ENCODE data around the gene TAOK2.
A peak's percentile ranks its signal among the peaks of the same experiment; 100 is the strongest.

Gene TAOK2

DNA sequence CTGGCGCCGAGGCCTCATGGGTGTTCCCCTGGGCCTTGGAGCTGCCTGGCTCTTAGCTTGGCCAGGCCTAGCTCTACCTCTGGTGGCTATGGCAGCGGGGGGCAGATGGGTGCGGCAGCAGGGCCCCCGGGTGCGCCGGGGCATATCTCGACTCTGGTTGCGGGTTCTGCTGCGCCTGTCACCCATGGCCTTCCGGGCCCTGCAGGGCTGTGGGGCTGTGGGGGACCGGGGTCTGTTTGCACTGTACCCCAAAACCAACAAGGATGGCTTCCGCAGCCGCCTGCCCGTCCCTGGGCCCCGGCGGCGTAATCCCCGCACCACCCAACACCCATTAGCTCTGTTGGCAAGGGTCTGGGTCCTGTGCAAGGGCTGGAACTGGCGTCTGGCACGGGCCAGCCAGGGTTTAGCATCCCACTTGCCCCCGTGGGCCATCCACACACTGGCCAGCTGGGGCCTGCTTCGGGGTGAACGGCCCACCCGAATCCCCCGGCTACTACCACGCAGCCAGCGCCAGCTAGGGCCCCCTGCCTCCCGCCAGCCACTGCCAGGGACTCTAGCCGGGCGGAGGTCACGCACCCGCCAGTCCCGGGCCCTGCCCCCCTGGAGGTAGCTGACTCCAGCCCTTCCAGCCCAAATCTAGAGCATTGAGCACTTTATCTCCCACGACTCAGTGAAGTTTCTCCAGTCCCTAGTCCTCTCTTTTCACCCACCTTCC lies 13.9 kb downstream of the TAOK2 start:
- DNase-seq (ENCODE audit: low spot score), result no peak

GRCh38 chr16:29988346-29989075 lies 14.8 kb downstream of the TAOK2 start:
- no peak for DNase-seq (ENCODE audit: low spot score)

GRCh38 chr16:29989111-29989858 lies 15.6 kb downstream of the TAOK2 start:
- DNase-seq (ENCODE audit: low spot score), result no peak

- DNase-seq (ENCODE audit: low spot score), result no peak
Measured at GRCh38 chr16:29990034-29990433, 16.4 kb downstream of the TAOK2 start.

- no peak for DNase-seq (ENCODE audit: low spot score)
Measured at GRCh38 chr16:29990883-29991570, 17.4 kb downstream of the TAOK2 start.

GRCh38 chr16:29991571-29991904 lies 17.9 kb downstream of the TAOK2 start:
- DNase-seq (ENCODE audit: low spot score), result no peak

- no peak for DNase-seq (ENCODE audit: low spot score)
Measured at GRCh38 chr16:29992344-29992967, 18.8 kb downstream of the TAOK2 start.

DNA sequence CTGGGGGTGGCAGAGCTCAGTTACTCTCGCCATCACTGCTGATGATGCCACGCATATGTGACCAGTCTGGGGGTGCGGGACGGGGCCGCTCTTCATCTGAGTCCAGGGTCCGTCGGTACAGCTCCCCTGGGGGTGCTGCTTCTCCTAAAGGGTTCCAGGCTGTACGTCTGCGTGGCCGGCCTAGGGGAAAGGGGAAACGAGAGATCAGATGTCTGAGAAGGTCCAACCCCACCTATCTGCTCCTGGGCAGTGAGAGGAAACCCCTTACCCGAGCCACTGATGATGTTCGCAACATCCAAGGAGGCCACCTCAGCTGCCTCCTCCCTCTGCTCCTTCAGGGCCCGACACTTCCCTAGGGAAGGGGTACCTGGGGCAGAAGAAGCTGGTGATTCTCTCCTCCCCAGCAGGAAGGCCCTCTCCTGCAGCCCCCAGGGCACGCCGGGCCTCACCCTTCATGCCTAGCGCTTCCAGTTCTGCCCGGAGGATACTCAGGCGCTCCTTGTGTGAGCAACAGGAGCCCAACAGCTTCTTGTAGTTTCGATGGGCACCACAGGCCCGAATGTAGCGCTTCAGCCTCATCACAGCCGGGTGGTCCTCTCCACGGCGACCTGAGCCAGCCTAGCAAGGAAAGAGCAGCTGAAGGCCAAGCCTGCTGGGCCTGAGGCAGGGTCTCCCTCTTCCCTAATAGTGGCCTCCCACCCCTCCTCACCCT lies 19.7 kb downstream of the TAOK2 start:
- no peak for DNase-seq (ENCODE audit: low spot score)

DNA sequence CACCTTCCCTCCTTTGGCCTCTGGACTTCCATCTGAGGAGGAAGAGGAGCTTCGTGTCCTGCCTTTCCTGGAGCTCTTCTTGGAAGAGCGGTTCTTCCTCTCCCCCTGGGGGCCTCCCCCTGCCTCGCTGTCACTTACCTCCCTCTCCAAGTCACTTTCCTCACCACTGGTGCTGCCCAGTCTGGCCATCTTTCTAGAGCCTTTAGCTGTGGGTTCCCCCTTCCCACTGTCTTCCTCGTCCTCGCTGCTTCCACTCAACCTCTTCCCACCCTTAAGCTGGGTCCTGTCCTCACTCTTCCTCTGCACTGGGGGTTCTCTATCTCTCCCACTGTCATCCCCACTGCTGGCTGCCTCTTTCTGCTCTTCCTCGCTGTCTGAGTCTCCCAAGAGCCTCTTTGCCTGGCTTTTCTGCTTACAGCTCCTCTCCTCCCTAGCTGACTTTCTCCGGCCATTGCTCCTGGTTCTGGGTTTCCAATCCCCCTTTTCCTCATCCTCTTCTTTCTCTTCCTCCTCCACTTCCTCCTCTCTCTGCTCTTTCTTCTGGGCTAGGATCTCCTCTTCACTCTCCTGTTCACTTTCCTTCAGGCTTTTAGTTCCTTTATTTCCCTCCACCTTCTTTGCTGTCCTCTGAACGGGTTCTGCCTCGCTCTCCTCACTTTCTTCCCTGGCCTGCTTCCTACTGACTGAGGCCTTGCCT lies 20.4 kb downstream of the TAOK2 start:
- no peak for DNase-seq (ENCODE audit: low spot score)

GRCh38 chr16:29994600-29995323 lies 21.1 kb downstream of the TAOK2 start:
- no peak for DNase-seq (ENCODE audit: low spot score)

DNA sequence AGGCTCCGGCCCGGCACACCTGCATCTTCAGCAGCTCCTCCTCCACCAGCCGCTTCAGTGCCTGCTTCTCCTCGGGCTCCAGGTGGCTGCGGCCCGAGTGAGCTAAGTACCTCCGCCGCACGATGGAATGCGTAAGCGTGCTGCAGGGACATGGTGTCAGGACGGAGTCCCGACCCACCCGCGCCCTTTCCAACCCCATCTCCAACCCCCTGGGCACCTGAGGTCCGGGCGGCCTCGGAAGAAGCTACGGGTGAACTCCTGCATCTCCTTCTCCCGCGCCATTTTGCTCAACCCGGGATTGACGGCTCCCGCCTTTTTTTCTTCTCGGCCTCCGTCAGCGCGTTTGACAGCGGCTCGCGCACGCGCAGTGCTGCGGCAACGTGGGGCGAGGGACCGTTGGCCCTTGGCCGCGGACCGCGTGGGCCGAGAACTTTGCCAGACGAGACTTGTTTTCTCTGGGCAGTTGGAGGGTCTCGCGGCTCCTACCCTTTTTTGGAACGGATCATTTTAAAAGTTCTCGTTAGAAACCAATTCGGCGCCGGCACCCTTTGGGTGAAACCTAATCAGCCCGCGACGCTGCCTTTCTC lies 21.7 kb downstream of the TAOK2 start, which contains the start of gene HIRIP3:
Gene HIRIP3 (minus strand): TSS at position 294 of the 587 bp plus-strand sequence. CDS start 12 bp downstream, at position 282.
- DNase-seq (ENCODE audit: low spot score), result peak; percentile 85

- peak; percentile 94 for DNase-seq (ENCODE audit: low spot score)
Measured at GRCh38 chr16:29995911-29996765, 22.5 kb downstream of the TAOK2 start, which contains the start of gene INO80E. Gene INO80E, plus strand, starts transcription at chr16:29996241. Its CDS starts 70 bp downstream, at chr16:29996311.

- no peak for DNase-seq (ENCODE audit: low spot score)
Measured at GRCh38 chr16:29996766-29997250, 23.1 kb downstream of the TAOK2 start.

- DNase-seq (ENCODE audit: low spot score), result no peak
Measured at GRCh38 chr16:29999605-30000004, 25.9 kb downstream of the TAOK2 start.

DNA sequence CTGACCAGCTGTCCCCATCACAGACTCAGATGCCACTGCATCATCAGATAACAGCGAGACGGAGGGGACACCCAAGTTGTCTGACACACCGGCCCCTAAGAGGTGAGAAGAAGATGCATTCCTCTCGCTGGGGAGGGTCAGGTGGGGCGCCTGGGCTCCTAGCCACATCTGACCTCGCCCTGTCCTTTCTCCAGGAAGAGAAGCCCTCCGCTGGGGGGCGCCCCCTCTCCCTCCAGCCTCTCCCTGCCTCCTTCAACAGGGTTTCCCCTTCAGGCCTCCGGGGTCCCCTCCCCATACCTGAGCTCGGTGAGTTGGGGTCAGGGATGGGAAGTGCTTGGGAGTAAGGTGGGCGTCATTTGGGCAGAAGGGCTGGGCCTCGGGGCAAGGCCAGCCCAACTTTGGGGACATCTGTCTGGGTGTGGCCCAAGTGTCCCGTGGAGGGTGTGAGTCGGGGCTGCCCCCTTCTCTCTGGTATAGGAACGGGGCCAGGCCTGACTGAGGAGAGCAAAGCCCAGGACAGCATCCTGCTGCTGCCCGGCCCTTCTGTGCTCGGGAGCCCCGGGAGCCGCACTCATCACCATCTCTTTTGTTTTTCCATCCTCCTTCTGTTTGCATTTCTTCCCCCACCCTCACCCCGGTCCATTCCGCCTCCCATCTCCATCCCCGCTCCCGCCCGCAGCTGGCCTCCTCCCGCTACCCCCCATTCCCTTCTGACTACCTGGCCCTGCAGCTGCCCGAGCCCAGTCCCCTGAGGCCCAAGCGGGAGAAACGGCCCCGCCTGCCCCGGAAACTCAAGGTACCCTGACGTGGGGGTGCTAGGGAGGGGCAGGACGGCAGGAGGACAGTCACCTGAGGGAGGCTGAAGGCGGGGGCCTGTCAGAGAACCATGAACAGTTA lies 27.3 kb downstream of the TAOK2 start:
- DNase-seq (ENCODE audit: low spot score), result no peak

GRCh38 chr16:30002614-30003346 lies 29.1 kb downstream of the TAOK2 start:
- no peak for DNase-seq (ENCODE audit: low spot score)

Data from SW480 (cell line).